ENCODE data around the gene EXOC2.
A peak's percentile ranks its signal among the peaks of the same experiment; 100 is the strongest.

EXOC2 gene

DNA sequence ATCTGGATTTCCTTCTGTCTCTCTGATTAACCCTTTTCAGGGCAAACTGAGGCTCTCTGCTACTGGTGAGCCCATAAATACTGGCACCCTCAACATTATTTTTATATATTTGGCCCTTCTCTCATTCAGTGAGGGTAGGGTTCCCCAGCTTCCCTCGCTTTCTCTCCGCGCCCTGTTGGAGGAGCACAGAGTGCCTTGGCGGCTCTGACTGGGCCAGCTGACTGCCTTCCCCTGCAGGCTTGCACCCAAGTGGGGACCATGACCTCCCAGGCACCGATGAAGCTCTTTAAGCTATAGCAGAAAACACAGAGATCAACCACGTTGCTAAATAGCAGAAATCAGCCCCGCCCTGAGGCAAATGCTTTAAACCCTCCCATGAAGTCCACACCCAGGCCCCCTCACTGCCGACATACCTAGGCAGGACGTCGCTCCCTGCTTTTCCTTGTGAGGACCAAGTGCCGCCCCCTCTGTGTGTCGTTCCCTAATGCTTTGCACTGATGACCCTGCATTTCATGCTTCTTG, 141.0 kb downstream of the EXOC2 start:
- DNase-seq (ENCODE audit: low read depth), result no peak
- TF ChIP-seq, protein P1, sequence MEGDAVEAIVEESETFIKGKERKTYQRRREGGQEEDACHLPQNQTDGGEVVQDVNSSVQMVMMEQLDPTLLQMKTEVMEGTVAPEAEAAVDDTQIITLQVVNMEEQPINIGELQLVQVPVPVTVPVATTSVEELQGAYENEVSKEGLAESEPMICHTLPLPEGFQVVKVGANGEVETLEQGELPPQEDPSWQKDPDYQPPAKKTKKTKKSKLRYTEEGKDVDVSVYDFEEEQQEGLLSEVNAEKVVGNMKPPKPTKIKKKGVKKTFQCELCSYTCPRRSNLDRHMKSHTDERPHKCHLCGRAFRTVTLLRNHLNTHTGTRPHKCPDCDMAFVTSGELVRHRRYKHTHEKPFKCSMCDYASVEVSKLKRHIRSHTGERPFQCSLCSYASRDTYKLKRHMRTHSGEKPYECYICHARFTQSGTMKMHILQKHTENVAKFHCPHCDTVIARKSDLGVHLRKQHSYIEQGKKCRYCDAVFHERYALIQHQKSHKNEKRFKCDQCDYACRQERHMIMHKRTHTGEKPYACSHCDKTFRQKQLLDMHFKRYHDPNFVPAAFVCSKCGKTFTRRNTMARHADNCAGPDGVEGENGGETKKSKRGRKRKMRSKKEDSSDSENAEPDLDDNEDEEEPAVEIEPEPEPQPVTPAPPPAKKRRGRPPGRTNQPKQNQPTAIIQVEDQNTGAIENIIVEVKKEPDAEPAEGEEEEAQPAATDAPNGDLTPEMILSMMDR (conservative IDR thresholded peaks at IDR 0.05; ENCODE audit: low read length), result no peak
- H3K4me3 ChIP-seq (ENCODE audit: low read length), result no peak overlapping the region

DNA sequence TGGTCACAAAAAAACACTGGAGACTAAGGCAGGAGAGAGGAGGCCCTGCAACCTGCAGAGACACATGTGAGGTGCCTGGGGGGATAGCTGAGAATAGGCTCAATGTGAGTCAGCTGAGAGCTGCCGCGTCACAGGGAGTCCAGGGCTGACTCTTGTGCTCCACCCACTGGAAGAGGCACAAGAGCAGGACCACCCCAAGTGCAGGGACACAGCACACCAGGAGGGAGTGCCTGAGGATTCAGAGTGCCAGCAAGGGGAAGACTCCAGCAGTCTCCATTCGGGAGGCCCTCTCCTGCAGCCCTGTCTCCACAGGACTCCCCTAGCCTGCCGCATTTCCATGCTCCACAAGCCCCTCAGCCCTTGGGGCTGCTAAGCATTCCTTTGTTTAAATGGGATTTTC, 141.5 kb downstream of the EXOC2 start:
- H3K4me3 ChIP-seq (ENCODE audit: low read length), result no peak overlapping the region
- peak; percentile 9 for DNase-seq (ENCODE audit: low read depth)
- TF ChIP-seq, protein P1 (conservative IDR thresholded peaks at IDR 0.05; ENCODE audit: low read length), result no peak; the same call in 1 of the 2 replicates

DNA sequence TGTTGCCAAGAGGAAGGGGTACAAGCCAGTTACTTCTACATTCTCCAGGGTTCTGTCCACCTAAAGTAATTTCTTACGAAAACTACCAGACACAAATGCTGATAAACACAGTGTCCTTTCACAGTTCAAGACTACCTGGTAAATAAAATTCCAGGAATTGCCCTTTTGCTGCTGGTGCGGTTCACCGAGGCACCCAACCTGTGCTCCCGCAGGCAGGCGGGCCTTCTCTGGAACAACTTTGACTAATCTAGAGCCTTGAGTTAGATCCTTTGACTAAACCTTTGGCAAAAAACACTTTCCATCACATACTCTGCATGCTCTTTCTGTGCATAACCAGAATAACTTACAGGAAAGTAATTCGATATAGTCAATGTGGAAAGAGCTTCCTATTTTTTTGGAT, 143.0 kb downstream of the EXOC2 start:
- no peak overlapping the region for H3K4me3 ChIP-seq (ENCODE audit: low read length)
- TF ChIP-seq, protein P1 (conservative IDR thresholded peaks at IDR 0.05; ENCODE audit: low read length), result no peak
- no peak for DNase-seq (ENCODE audit: low read depth)

DNA sequence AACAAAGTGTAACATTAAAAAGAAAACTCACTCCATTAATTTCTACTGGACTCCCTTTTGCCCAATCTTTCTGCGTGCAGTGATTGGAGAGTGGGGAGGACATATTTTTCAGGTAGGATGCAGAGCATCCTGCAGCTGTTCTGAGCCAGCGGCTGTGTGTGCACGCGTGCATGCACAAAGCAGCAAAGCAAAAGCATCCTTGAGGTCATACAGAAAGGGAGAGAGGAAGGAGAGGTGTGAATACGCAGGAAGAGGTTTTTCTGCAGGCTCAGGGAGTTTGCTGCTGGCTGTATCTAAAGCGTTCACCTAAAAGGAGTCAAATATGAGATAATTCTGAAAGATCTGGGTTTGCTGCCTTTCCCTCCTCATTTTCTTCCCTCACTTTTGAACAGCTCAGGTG, 144.4 kb downstream of the EXOC2 start:
- TF ChIP-seq, protein P1 (conservative IDR thresholded peaks at IDR 0.05; ENCODE audit: low read length), result no peak
- no peak overlapping the region for H3K4me3 ChIP-seq (ENCODE audit: low read length)
- no peak for DNase-seq (ENCODE audit: low read depth)

DNA sequence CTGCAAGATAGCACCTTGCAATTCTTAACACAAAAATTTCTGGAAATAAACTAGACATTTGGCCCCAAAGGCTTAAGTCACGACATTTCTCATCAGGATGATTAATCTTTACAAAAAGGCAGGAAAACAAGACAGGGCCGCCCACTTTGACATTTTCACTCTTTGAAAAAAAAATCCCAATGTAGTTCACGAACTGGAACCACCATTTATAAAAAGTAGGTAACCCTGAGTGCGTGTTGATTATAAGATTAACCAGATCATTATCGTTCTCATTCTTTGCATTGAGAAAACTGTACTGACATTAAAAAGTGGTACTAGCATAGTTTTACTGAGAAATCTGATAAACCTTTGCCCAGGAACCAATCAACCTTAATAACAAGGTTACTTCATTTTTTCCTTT, 144.8 kb downstream of the EXOC2 start:
- no peak overlapping the region for H3K4me3 ChIP-seq (ENCODE audit: low read length)
- TF ChIP-seq, protein P1 (conservative IDR thresholded peaks at IDR 0.05; ENCODE audit: low read length), result no peak
- no peak for DNase-seq (ENCODE audit: low read depth)

DNA sequence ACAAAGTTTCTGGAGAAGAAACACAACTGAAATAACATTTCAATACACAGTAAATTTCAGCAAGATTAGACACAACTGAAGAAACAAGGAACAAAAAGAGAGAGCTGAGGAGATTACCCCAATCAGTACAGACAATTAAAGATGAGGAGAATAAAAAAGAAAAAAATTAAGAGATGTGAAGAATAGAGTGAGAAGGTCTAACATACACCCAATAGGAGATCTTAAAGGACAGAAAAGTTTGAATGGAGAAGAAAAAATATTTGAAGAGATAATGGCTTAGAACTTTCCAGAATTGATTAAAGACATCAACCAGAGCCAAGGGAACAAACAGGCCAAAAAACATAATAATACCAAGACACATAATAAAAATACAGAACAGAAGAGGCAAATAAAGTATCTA, 152.4 kb downstream of the EXOC2 start:
- no peak for DNase-seq (ENCODE audit: low read depth)
- TF ChIP-seq, protein P1 (conservative IDR thresholded peaks at IDR 0.05; ENCODE audit: low read length), result no peak
- H3K4me3 ChIP-seq (ENCODE audit: low read length), result no peak overlapping the region

DNA sequence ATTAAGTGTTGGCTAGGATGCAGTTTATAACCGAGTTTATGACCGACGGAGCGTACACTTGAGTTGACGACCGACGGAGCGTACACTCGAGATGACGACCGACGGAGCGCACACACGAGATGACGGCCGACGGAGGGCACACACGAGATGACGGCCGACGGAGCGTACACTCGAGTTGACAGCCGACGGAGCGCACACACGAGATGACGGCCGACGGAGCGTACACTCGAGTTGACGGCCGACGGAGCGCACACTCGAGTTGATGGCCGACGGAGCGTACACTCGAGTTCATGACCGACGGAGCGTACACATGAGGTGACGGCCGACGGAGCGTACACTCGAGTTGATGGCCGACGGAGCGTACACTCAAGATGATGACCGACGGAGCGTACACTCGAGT, 155.8 kb downstream of the EXOC2 start:
- H3K4me3 ChIP-seq (ENCODE audit: low read length), result no peak overlapping the region
- TF ChIP-seq, protein P1 (conservative IDR thresholded peaks at IDR 0.05; ENCODE audit: low read length), result no peak
- DNase-seq (ENCODE audit: low read depth), result no peak

Measured in AG10803 (cell line).